Measurements from ENCODE around the gene TBC1D14.

GRCh38 chr4:6873291-6873690, 36.3 kb upstream of the TBC1D14 start:
- TF ChIP-seq POLR2A (IDR thresholded peaks at IDR 0.05) (no peak), CTCF (IDR thresholded peaks at IDR 0.05) (no peak)

All from sigmoid colon (tissue), 3 donors.